ENCODE data around the gene FAM184A.

DNA sequence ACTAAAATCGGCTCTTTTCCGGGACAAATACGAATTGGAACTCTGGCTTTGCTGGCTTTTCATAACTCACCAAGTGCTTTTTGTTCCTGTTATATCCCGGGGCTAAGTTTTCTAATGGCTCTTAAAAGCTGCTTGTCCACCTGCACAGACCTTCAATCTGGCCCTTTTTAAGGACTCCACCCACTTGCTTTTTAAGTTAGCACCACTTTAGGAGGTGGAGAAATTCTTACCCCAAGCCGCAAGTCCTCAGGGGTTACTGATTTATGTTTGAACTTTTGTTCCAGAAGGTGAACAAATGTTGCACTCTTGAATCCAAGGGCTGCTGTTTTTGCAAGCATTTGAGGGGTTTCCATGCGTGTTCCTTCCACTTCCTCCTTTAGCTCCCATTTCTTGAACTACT, 37.8 kb downstream of the FAM184A start:
- TF ChIP-seq, protein P1, sequence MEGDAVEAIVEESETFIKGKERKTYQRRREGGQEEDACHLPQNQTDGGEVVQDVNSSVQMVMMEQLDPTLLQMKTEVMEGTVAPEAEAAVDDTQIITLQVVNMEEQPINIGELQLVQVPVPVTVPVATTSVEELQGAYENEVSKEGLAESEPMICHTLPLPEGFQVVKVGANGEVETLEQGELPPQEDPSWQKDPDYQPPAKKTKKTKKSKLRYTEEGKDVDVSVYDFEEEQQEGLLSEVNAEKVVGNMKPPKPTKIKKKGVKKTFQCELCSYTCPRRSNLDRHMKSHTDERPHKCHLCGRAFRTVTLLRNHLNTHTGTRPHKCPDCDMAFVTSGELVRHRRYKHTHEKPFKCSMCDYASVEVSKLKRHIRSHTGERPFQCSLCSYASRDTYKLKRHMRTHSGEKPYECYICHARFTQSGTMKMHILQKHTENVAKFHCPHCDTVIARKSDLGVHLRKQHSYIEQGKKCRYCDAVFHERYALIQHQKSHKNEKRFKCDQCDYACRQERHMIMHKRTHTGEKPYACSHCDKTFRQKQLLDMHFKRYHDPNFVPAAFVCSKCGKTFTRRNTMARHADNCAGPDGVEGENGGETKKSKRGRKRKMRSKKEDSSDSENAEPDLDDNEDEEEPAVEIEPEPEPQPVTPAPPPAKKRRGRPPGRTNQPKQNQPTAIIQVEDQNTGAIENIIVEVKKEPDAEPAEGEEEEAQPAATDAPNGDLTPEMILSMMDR (IDR thresholded peaks at IDR 0.05), result no peak
- TF ChIP-seq POLR2A (IDR thresholded peaks at IDR 0.05), result no peak

Measured in esophagus squamous epithelium (tissue), 4 donors.